HepG2 (cell line): ENCODE measurements around the gene GNG7. TPM values are rescaled to one million over a fixed set of nuclear protein-coding genes. Genes with fewer than 3 reads are reported as not detected.

Experiments
- AKNA ChIP-seq: sonication (generic); formaldehyde crosslinking; IDR thresholded peaks from 2 replicates; pipeline ENCODE4 v1.4.0; 2020; ENCODE audit warnings: missing genetic modification reagents, borderline replicate concordance
- ATF7-NPFF ChIP-seq: sonication (generic); formaldehyde crosslinking; IDR thresholded peaks from 2 replicates; pipeline ENCODE4 v1.8.1; 2023; ENCODE audit warnings: mild to moderate bottlenecking, low read depth, missing genetic modification reagents, moderate library complexity
- FOXC1 ChIP-seq: sonication (generic); formaldehyde crosslinking; IDR thresholded peaks from 2 replicates; pipeline ENCODE4 v1.8.0; 2022; ENCODE audit warnings: mild to moderate bottlenecking, missing genetic modification reagents, borderline replicate concordance
- FOXO4 ChIP-seq: sonication (generic); formaldehyde crosslinking; conservative IDR thresholded peaks from 2 replicates; pipeline ENCODE4 v1.8.1; 2023; ENCODE audit warnings: missing genetic modification reagents
- NFE2 ChIP-seq: sonication (generic); formaldehyde crosslinking; IDR thresholded peaks from 2 replicates; pipeline ENCODE4 v1.4.0; 2020; ENCODE audit warnings: missing genetic modification reagents
- NKX3-1 ChIP-seq: sonication (generic); formaldehyde crosslinking; IDR thresholded peaks from 2 replicates; pipeline ENCODE4 v1.5.0; 2020; ENCODE audit warnings: missing genetic modification reagents
- RFXAP ChIP-seq: sonication (generic); formaldehyde crosslinking; IDR thresholded peaks from 2 replicates; pipeline ENCODE4 v1.4.0; 2020; ENCODE audit warnings: missing genetic modification reagents, borderline replicate concordance
- SAP130 ChIP-seq: IDR thresholded peaks from 2 replicates; pipeline ENCODE4 v1.6.1; 2016; ENCODE audit warnings: low read depth
- SMAD9 ChIP-seq: sonication (generic); formaldehyde crosslinking; IDR thresholded peaks from 2 replicates; pipeline ENCODE4 v1.5.1; 2020; ENCODE audit warnings: mild to moderate bottlenecking, missing genetic modification reagents
- SOX13 ChIP-seq, 3 experiments: fragments of 450-650 bp in 1 of 3; sonication (generic) in 1 of 3; formaldehyde crosslinking in 1 of 3; IDR thresholded peaks in 2 of 3; conservative IDR thresholded peaks in 1 of 3; 2 replicates each; pipeline versions ENCODE4 v1.5.0 to v1.6.1; 2016 to 2020; ENCODE audit warnings: antibody characterized with exemption in 1 of 3, mild to moderate bottlenecking in 1 of 3, missing compliant biosample characterization in 1 of 3, missing genetic modification reagents in 1 of 3, moderate library complexity in 1 of 3
- ZNF451 ChIP-seq: sonication (generic); formaldehyde crosslinking; IDR thresholded peaks from 2 replicates; pipeline ENCODE4 v1.5.0; 2020; ENCODE audit warnings: mild to moderate bottlenecking, missing genetic modification reagents
- ZNF790 ChIP-seq: sonication (generic); formaldehyde crosslinking; IDR thresholded peaks from 2 replicates; pipeline ENCODE4 v1.8.0; 2022; ENCODE audit warnings: missing genetic modification reagents, mild to moderate bottlenecking, borderline replicate concordance
- polyA plus RNA-seq, 8 experiments: library from polyadenylated mRNA; depleted of rRNA in 3 of 8; stranded (reverse) in 7 of 8; unstranded in 1 of 8; fragments of >200 nt; fragmentation: Illumina TruSeq in 4 of 8; extraction: Trizol in 4 of 8; gene quantifications; 2 replicates each; pipeline versions ENCODE4 v1.2.1 to v1.2.3, GENCODE V29; 2011 to 2016; ENCODE audit warnings: low read depth in 4 of 8, missing spikeins in 1 of 8, mixed read lengths in 1 of 8; ENCODE audit not compliant: insufficient read depth in 1 of 8
- total RNA-seq, 5 experiments: library from RNA; depleted of rRNA; stranded (reverse); fragments of >200 nt; fragmentation: Illumina TruSeq; extraction: Trizol; gene quantifications; 2 replicates each; pipeline ENCODE4 v1.2.3, GENCODE V29; 2016; ENCODE audit warnings: low read depth in 1 of 5
- TF ChIP-seq, protein P1 (sequence below): sonication (generic); formaldehyde crosslinking; IDR thresholded peaks from 2 replicates; pipeline ENCODE4 v1.5.0; 2020; ENCODE audit warnings: missing genetic modification reagents
- TF ChIP-seq, protein P2 (sequence below): sonication (generic); formaldehyde crosslinking; IDR thresholded peaks from 2 replicates; pipeline ENCODE4 v1.5.1; 2020; ENCODE audit warnings: missing genetic modification reagents, mild to moderate bottlenecking, borderline replicate concordance
- TF ChIP-seq, protein P3 (sequence below): sonication (generic); formaldehyde crosslinking; conservative IDR thresholded peaks from 2 replicates; pipeline ENCODE4 v1.4.0; 2020; ENCODE audit warnings: missing genetic modification reagents

The GNG7 gene
- total and polyA plus RNA-seq, 2 of the 13 experiments (the other 11 are each of a cell fraction or from before 2014, with no cell fraction given) = 1.4 to 3.3 TPM

DNA sequence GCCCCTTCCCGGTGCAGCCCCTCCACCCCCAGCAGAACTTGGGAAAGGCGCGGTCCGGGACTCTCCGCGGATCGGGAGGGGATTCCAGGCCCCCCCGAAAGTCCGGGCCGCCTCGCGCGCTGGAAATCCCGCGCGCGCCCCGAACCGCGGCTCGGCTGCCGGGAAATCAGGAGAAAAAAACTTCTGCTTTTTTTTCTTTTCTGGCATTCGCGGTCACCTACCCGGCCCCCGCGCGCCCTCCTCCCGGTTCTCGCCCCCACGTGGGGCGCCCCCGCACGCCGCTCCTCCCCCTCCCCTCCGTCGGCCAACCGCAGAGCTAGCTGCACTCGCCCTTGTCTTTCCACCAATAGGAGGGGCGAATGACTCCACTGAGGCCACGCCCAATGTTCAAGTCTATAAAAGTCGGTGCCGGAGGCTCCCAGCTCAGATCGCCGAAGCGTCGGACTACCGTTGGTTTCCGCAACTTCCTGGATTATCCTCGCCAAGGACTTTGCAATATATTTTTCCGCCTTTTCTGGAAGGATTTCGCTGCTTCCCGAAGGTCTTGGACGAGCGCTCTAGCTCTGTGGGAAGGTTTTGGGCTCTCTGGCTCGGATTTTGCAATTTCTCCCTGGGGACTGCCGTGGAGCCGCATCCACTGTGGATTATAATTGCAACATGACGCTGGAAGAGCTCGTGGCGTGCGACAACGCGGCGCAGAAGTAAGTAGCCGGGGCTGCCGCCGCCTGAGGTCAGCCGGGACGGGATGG is 226.6 kb downstream of the GNG7 start, which contains the start of gene GADD45B (continued):
- TF ChIP-seq AKNA (CRISPR knock-in tag) = 0 out of 2 replicates have a peak, but pooled peaks have one; percentile 27
- TF ChIP-seq NKX3-1 = peak; percentile 49; the same call in 1 of the 2 replicates
- TF ChIP-seq ZNF790 (CRISPR knock-in tag) = no peak
- TF ChIP-seq ZNF451 (CRISPR knock-in tag) = no peak
- 0 out of 2 replicates have a peak, but pooled peaks have one; percentile 10 for TF ChIP-seq RFXAP (CRISPR knock-in tag)
- TF ChIP-seq FOXO4 (CRISPR knock-in tag) = no peak
- TF ChIP-seq, protein P1, sequence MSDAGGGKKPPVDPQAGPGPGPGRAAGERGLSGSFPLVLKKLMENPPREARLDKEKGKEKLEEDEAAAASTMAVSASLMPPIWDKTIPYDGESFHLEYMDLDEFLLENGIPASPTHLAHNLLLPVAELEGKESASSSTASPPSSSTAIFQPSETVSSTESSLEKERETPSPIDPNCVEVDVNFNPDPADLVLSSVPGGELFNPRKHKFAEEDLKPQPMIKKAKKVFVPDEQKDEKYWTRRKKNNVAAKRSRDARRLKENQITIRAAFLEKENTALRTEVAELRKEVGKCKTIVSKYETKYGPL (CRISPR knock-in tag) = no peak; the same call in 1 of the 2 replicates
- TF ChIP-seq SMAD9 (CRISPR knock-in tag) = no peak
- peak; percentile 60 for TF ChIP-seq ATF7-NPFF (CRISPR knock-in tag)
- TF ChIP-seq SOX13 (IDR thresholded peaks at IDR 0.05) = peak; percentile 85
- TF ChIP-seq SOX13 (CRISPR knock-in tag; conservative IDR thresholded peaks at IDR 0.05 in 1 of 2, IDR thresholded peaks at IDR 0.05 in 1 of 2) = peak in 1 of 2 experiments; percentile 74; a peak in 1 of 4 replicates
- TF ChIP-seq NFE2 (CRISPR knock-in tag) = no peak
- no peak for TF ChIP-seq FOXC1
- TF ChIP-seq, protein P2, sequence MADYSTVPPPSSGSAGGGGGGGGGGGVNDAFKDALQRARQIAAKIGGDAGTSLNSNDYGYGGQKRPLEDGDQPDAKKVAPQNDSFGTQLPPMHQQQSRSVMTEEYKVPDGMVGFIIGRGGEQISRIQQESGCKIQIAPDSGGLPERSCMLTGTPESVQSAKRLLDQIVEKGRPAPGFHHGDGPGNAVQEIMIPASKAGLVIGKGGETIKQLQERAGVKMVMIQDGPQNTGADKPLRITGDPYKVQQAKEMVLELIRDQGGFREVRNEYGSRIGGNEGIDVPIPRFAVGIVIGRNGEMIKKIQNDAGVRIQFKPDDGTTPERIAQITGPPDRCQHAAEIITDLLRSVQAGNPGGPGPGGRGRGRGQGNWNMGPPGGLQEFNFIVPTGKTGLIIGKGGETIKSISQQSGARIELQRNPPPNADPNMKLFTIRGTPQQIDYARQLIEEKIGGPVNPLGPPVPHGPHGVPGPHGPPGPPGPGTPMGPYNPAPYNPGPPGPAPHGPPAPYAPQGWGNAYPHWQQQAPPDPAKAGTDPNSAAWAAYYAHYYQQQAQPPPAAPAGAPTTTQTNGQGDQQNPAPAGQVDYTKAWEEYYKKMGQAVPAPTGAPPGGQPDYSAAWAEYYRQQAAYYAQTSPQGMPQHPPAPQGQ = no peak
- peak; percentile 83 for TF ChIP-seq SAP130
- TF ChIP-seq, protein P3, sequence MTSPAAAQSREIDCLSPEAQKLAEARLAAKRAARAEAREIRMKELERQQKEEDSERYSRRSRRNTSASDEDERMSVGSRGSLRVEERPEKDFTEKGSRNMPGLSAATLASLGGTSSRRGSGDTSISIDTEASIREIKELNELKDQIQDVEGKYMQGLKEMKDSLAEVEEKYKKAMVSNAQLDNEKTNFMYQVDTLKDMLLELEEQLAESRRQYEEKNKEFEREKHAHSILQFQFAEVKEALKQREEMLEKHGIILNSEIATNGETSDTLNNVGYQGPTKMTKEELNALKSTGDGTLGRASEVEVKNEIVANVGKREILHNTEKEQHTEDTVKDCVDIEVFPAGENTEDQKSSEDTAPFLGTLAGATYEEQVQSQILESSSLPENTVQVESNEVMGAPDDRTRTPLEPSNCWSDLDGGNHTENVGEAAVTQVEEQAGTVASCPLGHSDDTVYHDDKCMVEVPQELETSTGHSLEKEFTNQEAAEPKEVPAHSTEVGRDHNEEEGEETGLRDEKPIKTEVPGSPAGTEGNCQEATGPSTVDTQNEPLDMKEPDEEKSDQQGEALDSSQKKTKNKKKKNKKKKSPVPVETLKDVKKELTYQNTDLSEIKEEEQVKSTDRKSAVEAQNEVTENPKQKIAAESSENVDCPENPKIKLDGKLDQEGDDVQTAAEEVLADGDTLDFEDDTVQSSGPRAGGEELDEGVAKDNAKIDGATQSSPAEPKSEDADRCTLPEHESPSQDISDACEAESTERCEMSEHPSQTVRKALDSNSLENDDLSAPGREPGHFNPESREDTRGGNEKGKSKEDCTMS = 0 out of 2 replicates have a peak, but pooled peaks have one; percentile 61
